Measurements from ENCODE around the gene TTYH2. TPM values are rescaled to one million over a fixed set of nuclear protein-coding genes. Genes with fewer than 3 reads are reported as not detected.

The TTYH2 gene
- total and polyA plus RNA-seq, 2 experiments from 2014 or later: 1.4 to 3.9 TPM

- peaks cover 21% of the 10 kb centered on the region for H3K4me1 Mint-ChIP-seq
- peaks cover 17% of the 10 kb centered on the region for H3K36me3 Mint-ChIP-seq (ENCODE audit: low read depth)
- H3K27me3 ChIP-seq (ENCODE audit: insufficient read depth): peaks cover 11% of the 10 kb centered on the region
- H3K36me3 ChIP-seq (ENCODE audit: insufficient read depth): peaks cover 13% of the 10 kb centered on the region
- no peak for ATAC-seq
- H3K4me2 ChIP-seq: peak overlapping the region; percentile 64
- no peak overlapping the region for H3K27ac ChIP-seq (ENCODE audit: low read depth)
- H3K27me3 Mint-ChIP-seq (ENCODE audit: insufficient read depth, low read depth, poor library complexity): peaks cover 29% of the 10 kb centered on the region
- peaks cover 3% of the 10 kb centered on the region; the same call in 1 of the 3 replicates for H3K9me3 Mint-ChIP-seq
- TF ChIP-seq CREB1 (CRISPR knock-in tag; IDR thresholded peaks at IDR 0.05; ENCODE audit: low read depth): no peak
- TF ChIP-seq, protein P1, sequence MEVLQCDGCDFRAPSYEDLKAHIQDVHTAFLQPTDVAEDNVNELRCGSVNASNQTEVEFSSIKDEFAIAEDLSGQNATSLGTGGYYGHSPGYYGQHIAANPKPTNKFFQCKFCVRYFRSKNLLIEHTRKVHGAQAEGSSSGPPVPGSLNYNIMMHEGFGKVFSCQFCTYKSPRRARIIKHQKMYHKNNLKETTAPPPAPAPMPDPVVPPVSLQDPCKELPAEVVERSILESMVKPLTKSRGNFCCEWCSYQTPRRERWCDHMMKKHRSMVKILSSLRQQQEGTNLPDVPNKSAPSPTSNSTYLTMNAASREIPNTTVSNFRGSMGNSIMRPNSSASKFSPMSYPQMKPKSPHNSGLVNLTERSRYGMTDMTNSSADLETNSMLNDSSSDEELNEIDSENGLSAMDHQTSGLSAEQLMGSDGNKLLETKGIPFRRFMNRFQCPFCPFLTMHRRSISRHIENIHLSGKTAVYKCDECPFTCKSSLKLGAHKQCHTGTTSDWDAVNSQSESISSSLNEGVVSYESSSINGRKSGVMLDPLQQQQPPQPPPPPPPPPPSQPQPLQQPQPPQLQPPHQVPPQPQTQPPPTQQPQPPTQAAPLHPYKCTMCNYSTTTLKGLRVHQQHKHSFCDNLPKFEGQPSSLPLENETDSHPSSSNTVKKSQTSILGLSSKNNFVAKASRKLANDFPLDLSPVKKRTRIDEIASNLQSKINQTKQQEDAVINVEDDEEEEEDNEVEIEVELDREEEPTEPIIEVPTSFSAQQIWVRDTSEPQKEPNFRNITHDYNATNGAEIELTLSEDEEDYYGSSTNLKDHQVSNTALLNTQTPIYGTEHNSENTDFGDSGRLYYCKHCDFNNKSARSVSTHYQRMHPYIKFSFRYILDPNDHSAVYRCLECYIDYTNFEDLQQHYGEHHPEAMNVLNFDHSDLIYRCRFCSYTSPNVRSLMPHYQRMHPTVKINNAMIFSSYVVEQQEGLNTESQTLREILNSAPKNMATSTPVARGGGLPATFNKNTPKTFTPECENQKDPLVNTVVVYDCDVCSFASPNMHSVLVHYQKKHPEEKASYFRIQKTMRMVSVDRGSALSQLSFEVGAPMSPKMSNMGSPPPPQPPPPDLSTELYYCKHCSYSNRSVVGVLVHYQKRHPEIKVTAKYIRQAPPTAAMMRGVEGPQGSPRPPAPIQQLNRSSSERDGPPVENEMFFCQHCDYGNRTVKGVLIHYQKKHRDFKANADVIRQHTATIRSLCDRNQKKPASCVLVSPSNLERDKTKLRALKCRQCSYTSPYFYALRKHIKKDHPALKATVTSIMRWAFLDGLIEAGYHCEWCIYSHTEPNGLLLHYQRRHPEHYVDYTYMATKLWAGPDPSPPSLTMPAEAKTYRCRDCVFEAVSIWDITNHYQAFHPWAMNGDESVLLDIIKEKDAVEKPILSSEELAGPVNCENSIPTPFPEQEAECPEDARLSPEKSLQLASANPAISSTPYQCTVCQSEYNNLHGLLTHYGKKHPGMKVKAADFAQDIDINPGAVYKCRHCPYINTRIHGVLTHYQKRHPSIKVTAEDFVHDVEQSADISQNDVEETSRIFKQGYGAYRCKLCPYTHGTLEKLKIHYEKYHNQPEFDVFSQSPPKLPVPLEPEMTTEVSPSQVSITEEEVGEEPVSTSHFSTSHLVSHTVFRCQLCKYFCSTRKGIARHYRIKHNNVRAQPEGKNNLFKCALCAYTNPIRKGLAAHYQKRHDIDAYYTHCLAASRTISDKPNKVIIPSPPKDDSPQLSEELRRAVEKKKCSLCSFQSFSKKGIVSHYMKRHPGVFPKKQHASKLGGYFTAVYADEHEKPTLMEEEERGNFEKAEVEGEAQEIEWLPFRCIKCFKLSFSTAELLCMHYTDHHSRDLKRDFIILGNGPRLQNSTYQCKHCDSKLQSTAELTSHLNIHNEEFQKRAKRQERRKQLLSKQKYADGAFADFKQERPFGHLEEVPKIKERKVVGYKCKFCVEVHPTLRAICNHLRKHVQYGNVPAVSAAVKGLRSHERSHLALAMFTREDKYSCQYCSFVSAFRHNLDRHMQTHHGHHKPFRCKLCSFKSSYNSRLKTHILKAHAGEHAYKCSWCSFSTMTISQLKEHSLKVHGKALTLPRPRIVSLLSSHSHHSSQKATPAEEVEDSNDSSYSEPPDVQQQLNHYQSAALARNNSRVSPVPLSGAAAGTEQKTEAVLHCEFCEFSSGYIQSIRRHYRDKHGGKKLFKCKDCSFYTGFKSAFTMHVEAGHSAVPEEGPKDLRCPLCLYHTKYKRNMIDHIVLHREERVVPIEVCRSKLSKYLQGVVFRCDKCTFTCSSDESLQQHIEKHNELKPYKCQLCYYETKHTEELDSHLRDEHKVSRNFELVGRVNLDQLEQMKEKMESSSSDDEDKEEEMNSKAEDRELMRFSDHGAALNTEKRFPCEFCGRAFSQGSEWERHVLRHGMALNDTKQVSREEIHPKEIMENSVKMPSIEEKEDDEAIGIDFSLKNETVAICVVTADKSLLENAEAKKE (CRISPR knock-in tag; IDR thresholded peaks at IDR 0.05): no peak
- no peak for TF ChIP-seq CTCF (conservative IDR thresholded peaks at IDR 0.05; ENCODE audit: low read depth in 2 of 2)
- TF ChIP-seq ZNF114 (CRISPR knock-in tag; IDR thresholded peaks at IDR 0.05): no peak
- no peak overlapping the region for H3K4me3 Mint-ChIP-seq
- peak overlapping the region; percentile 94 for H2AFZ ChIP-seq
- DNase-seq (ENCODE audit: low spot score): no peak
- H3K4me3 ChIP-seq: peak overlapping the region; percentile 48; the same call in 1 of the 2 replicates
- H3K9me2 ChIP-seq (ENCODE audit: insufficient read depth): no peaks in the 10 kb centered on the region
- H3K79me2 ChIP-seq (replicated peaks; ENCODE audit: insufficient read depth): peaks cover 16% of the 10 kb centered on the region
- H3K4me1 ChIP-seq (ENCODE audit: insufficient read depth): peaks cover 15% of the 10 kb centered on the region
- peaks cover under 1% of the 10 kb centered on the region; the same call in 1 of the 2 replicates for H4K20me1 ChIP-seq (replicated peaks; ENCODE audit: insufficient read depth)
- peaks cover 5% of the 10 kb centered on the region for H3F3A ChIP-seq (replicated peaks; ENCODE audit: low read depth)
- no peak overlapping the region for H3K27ac Mint-ChIP-seq
Measured at GRCh38 chr17:74200112-74200511, 13.3 kb upstream of the TTYH2 start.
